GM12875 (cell line): ENCODE results near the gene PPP1R26.
A peak's percentile ranks its signal among the peaks of the same experiment; 100 is the strongest.

Source experiments
- H3K4me3 ChIP-seq: one replicate; pipeline ENCODE4 v1.5.1; 2011; ENCODE audit warnings: low read depth, low read length, control low read depth
- TF ChIP-seq, protein P1 (sequence below): IDR thresholded peaks from 2 replicates; pipeline ENCODE4 v1.5.1; 2011; ENCODE audit warnings: low read depth, mild to moderate bottlenecking, control low read depth, inconsistent platforms, low read length, moderate library complexity, borderline replicate concordance; ENCODE audit not compliant: insufficient read depth

The PPP1R26 gene

DNA sequence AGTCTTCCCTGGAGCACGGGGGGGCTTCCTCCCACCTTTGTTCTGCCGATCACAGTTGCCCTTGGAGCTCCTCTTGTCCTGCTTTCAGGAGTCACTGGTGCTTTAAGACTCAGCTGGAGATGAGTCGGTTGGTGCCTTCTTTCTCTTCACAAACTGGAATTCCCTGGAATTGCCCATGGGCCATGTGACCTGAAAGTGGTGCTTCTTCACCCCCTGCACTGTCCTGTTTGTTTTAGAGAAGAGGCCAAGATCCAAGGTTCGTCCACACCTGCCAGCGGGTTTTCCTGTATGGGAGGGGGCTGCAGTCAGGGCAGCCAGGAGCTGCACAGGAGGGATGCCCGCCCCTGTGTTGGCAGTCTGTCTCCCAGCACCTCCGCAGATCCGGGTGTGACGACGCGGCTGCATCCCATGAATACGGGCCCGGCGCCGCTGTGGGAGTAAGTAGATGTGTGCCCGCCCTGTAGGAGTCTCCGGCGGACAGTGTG is 11.4 kb downstream of the PPP1R26 start:
- TF ChIP-seq, protein P1, sequence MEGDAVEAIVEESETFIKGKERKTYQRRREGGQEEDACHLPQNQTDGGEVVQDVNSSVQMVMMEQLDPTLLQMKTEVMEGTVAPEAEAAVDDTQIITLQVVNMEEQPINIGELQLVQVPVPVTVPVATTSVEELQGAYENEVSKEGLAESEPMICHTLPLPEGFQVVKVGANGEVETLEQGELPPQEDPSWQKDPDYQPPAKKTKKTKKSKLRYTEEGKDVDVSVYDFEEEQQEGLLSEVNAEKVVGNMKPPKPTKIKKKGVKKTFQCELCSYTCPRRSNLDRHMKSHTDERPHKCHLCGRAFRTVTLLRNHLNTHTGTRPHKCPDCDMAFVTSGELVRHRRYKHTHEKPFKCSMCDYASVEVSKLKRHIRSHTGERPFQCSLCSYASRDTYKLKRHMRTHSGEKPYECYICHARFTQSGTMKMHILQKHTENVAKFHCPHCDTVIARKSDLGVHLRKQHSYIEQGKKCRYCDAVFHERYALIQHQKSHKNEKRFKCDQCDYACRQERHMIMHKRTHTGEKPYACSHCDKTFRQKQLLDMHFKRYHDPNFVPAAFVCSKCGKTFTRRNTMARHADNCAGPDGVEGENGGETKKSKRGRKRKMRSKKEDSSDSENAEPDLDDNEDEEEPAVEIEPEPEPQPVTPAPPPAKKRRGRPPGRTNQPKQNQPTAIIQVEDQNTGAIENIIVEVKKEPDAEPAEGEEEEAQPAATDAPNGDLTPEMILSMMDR, result no peak

GRCh38 chr9:135491764-135492163 is 12.2 kb downstream of the PPP1R26 start:
- no peak overlapping the region for H3K4me3 ChIP-seq
- TF ChIP-seq, protein P1, result no peak

More for the DNA sequence above, 11.4 kb downstream of the PPP1R26 start:
- no peak overlapping the region for H3K4me3 ChIP-seq

DNA sequence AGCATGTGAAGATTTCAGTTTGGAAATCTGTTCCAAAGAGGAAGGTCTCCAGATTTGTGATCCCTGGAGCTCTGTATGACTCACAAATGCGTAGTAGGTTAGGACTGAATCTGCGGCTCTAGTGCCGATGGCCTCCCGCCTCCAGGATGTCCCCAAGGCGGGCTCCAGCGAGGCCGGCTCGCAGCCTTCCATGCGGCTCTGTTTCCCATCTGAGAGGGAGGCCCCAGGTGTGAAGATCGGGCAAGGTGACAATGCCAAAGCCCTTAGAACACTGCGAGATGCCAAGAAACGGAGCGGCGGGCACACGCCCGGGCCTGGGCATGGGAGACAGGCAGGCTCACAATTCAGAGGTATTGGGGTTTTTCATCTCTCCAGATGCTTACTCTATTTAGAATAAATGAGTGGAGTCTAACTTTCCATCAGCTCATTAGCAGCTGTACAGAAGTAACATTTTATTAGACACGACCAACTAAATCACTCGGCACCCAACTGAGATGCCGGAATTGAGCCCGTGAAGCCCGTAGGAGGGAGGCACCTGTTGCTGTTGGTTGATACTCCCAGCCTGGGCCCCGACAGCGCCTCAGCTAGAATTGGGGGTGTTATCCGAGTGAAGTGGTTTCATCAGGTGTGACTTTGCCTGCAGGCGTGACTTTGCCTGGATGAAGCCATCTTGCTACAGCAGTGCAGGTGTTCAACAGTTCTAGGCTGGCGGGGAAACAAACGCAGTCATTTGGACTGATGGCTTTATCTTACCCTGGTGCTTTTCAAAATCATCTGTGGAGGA is 13.5 kb downstream of the PPP1R26 start:
- TF ChIP-seq, protein P1, result no peak

GRCh38 chr9:135494791-135495559 is 15.4 kb downstream of the PPP1R26 start:
- no peak overlapping the region for H3K4me3 ChIP-seq
- TF ChIP-seq, protein P1, result no peak

More for the DNA sequence above, 13.5 kb downstream of the PPP1R26 start:
- no peak overlapping the region for H3K4me3 ChIP-seq

DNA sequence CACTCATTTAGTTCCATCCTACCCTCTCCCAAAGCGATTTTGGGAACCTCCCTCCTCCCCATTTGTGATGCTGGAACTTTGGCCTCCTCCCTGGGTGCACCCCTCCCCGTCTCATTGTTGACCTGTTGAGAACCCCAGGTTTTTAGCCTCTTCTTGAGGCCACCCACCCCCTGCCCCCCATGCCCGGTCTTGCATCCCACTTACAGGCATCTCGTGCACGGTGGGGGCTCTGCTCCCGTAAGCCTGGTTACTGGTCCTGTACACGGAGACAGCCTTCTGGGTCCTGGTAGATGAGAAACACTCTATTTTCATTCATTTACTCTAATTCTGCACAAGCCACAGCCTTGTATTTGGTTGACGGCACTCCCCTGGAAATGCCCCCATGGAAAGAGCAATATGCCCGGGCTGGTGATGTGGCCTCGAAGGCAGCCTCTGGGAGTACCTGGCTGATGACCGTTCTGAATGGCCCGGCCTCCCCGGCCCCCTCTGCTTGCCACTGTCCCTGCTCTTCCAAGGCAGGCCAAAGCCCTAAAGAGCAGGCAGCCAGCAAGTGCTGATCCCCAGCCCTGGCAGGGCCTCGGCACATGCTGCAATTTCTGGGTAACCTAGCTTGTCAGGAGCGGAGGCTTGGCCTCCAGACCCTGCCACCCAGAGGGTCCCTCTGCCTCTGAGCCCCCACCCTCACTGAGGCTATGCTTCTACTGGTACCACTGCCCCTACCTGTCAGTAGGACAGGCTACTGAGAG is 19.0 kb downstream of the PPP1R26 start:
- TF ChIP-seq, protein P1, result no peak
- no peak overlapping the region for H3K4me3 ChIP-seq

DNA sequence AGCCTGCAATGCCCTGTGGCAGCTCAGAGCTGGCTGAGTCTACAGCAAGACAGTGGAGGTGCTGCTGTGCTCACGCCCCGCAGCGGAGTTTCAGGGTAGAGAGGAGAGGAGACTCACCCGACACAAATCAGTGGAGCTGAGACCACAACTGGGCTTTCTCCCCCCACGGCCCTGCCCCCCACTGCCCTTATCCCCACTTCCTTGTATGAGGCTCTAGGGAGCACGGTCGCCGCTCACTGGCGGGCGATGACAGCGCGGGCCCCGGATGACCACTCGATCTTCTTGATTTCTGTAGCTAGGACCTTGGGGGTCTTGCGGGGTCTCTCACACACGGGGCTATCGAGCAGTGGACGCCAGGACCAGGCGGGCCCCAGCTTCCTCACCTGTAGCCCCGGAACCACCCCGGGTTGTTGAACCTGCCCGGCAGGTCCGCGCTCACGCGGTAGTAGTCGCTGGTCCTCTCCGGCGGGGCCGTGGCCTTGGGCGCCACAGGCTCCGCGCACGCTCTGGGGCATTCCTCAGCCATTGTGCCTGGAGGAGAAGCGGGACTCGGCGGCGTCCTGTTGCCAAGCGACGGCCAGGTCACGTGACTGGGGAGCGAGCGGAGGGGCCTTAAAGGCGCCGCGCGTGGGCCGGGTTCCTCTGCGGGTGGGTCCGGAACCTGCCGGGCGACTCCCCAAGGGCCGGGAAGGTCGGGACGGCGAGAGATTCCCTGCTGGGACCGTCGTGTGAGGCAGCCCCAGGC is 19.9 kb downstream of the PPP1R26 start:
- TF ChIP-seq, protein P1, result no peak
- H3K4me3 ChIP-seq, result peak overlapping the region; percentile 96
